ENCODE results near the gene OXLD1.
A peak's percentile ranks its signal among the peaks of the same experiment; 100 is the strongest.

OXLD1 gene

DNA sequence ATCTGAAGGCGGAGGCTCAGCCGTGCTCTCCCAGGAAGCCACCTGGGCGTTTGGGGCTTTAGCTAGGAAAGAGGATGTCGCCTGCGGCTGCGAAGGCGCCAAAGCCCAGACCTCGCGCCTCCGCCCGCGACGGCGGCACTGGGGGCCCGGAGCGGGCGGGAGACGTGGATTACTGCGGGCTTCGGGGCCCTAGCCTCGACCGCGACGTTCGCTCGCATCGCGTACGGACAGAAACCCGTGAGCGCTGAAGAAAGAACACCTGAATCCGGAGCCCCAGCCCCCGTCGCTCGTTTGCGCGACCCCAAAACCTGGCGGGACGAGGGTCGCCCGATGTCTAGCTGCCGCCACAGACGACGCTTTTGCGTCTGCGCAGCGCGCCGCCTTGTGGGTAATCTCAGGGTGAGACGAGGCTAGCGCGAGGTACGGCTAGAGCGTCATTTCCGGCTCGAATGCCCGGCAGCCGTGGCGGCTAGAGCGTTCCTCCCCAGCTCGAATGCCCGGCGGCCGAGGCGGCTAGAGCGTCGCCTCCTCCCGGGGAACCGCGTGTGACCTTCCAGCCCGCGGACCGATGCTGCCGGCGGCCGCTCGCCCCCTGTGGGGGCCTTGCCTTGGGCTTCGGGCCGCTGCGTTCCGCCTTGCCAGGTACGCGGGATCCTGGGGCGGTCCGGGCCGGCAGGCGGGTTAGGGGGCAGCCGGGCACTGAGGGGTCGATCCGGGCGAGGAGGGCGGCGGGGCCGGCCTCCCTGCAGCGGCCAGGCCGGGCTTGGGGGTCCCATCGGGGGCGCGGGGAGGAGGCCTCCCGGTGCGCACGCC, 36.7 kb upstream of the OXLD1 start, which contains the start of gene MRPL12:
TSS of gene MRPL12 (plus strand) at position 434 of the 813 bp plus-strand sequence. CDS start at position 569, 135 bp downstream.
- DNase-seq (ENCODE audit: low spot score), result peak; percentile 96

DNA sequence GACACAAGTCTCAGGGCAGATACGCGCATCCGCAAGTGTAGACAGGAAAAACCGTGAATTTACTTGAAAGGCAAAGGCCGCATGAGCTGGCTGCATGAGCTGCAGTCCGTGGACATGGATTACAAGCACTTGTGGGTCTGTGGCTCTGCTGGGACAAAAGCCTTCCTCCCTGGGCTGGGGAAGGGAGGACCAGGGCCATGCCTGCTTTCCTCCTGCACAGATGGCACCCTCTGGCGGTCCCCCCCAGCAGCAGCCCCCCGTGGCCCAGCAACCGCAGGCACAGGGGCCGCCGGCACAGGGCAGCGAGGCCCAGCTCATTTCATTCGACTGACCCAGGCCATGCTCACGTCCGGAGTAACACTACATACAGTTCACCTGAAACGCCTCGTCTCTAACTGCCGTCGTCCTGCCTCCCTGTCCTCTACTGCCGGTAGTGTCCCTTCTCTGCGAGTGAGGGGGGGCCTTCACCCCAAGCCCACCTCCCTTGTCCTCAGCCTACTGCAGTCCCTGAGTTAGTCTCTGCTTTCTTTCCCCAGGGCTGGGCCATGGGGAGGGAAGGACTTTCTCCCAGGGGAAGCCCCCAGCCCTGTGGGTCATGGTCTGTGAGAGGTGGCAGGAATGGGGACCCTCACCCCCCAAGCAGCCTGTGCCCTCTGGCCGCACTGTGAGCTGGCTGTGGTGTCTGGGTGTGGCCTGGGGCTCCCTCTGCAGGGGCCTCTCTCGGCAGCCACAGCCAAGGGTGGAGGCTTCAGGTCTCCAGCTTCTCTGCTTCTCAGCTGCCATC, 35.1 kb upstream of the OXLD1 start:
- DNase-seq (ENCODE audit: low spot score), result peak; percentile 40

DNA sequence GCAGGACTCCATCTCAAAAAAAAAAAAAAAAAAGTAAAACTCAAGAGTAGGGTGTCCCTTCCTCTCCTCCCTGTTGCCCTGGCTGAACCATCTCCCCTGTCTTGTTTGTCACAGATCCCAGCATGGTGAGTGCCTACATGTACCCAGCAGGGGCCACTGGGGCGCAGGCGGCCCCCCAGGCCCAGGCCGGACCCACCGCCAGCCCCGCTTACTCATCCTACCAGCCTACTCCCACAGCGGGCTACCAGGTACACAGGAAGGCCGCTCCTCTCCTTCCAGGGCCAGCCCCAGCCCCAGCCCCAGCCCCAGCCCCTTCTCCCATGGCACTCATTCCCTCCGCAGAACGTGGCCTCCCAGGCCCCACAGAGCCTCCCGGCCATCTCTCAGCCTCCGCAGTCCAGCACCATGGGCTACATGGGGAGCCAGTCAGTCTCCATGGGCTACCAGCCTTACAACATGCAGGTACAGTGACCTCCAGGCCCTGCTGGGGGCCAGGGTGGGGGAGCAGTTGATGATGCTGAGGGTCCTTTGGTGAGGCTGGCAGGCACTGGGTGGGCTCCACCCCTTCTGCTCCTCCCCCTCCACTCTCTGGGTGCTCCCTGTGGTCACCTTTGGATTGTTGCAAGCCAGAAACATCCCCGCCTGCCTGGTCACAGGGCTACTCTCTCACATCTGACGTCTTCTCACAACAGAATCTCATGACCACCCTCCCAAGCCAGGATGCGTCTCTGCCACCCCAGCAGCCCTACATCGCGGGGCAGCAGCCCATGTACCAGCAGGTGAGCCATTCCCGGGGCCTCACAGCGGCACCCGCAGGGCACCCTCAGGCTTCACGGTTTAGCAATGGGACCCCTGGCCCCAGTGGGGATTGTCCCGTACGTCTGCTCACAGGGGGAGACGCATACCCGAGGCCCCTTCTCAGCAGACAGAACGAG, 34.2 kb upstream of the OXLD1 start:
- no peak for DNase-seq (ENCODE audit: low spot score)

GRCh38 chr17:81697261-81698044, 31.0 kb upstream of the OXLD1 start:
- DNase-seq (ENCODE audit: low spot score), result no peak

- DNase-seq (ENCODE audit: low spot score), result no peak
These were observed 30.0 kb upstream of the OXLD1 start for GRCh38 chr17:81696218-81696941.

DNA sequence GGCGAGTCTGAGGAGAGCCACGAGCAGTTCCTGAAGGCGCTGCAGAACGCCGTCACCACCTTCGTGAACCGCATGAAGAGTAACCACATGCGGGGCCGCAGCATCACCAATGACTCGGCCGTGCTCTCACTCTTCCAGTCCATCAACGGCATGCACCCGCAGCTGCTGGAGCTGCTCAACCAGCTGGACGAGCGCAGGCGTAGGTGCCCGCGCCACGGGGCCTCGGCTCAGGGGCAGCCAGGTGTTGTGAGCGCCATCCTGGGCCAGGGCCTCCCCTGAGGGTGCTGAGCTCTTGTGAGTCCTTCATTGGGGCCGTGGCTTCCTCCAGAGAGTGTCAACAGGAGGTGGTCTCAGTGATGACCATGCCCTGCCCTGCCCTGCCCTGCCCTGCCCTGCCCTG, 29.4 kb upstream of the OXLD1 start:
- no peak for DNase-seq (ENCODE audit: low spot score)

- no peak for DNase-seq (ENCODE audit: low spot score)
These were observed 28.8 kb upstream of the OXLD1 start for GRCh38 chr17:81695211-81695610.

DNA sequence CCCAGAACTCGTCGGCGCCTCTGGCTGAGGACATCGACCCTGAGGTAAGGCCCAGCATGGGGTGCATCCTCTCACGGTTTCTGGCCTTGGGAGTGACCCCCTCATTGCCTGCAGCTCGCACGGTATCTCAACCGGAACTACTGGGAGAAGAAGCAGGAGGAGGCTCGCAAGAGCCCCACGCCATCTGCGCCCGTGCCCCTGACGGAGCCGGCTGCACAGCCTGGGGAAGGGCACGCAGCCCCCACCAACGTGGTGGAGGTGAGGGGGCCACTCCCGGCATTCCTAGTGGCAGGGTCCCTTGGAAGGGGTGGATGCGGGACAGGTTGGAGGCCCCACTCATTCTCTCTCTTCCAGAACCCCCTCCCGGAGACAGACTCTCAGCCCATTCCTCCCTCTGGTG, 28.4 kb upstream of the OXLD1 start:
- no peak for DNase-seq (ENCODE audit: low spot score)

GRCh38 chr17:81693509-81694210, 27.3 kb upstream of the OXLD1 start:
- DNase-seq (ENCODE audit: low spot score), result no peak

DNA sequence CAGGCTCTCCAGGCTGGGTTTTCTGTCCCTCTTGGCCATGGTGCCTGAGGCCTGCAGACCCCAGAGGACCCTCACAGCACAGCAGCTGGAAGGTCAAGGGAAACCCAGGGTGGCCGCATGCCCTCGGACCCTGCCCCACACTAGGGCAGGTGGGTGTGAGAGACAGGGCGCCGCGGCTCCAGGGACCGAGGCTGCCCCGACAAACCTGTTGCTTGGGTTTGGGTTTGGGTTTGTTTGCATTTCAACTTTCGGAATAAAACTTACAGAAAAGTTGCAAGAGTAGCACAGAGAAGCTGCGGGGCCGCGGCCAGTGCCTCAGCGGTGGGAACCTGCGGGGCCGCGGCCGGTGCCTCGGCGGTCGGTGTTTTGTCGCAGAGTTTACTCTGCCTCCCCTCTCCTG, 25.2 kb upstream of the OXLD1 start:
- no peak for DNase-seq (ENCODE audit: low spot score)

DNA sequence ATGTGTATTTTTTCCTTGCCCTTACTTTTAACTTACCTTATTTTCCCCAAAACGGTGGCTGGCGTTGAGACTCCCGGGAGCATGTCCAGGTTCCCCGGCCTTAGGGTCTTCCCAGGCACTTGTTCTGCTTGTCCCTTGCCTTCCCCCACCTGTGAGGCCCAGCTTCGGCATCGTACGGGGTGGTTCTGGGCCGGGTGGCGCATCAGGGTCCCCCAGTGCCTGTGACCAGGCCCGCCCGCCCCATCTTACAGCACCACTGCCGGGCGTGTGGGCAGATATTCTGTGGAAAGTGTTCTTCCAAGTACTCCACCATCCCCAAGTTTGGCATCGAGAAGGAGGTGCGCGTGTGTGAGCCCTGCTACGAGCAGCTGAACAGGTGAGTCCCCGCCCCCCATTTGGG, 24.8 kb upstream of the OXLD1 start:
- DNase-seq (ENCODE audit: low spot score), result no peak

- no peak for DNase-seq (ENCODE audit: low spot score)
These were observed 24.1 kb upstream of the OXLD1 start for GRCh38 chr17:81690549-81690948.

GRCh38 chr17:81690066-81690465, 23.7 kb upstream of the OXLD1 start:
- no peak for DNase-seq (ENCODE audit: low spot score)

DNA sequence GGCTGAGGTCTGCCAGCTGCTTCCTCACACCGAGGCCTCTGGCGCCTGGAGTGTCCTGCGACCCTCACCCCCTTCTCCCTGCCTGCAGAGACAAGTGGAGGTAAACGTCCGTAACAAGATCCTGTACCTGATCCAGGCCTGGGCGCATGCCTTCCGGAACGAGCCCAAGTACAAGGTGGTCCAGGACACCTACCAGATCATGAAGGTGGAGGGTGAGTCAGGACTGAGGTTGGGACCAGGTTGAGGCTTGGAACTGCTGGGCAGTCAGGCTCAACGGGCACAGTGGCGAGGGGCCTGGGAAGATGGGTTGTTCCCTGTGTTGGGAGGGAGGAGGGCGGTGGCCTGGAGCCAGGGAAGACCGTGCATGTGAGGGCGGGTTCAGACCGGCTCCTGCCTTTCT, 22.2 kb upstream of the OXLD1 start:
- DNase-seq (ENCODE audit: low spot score), result no peak

DNA sequence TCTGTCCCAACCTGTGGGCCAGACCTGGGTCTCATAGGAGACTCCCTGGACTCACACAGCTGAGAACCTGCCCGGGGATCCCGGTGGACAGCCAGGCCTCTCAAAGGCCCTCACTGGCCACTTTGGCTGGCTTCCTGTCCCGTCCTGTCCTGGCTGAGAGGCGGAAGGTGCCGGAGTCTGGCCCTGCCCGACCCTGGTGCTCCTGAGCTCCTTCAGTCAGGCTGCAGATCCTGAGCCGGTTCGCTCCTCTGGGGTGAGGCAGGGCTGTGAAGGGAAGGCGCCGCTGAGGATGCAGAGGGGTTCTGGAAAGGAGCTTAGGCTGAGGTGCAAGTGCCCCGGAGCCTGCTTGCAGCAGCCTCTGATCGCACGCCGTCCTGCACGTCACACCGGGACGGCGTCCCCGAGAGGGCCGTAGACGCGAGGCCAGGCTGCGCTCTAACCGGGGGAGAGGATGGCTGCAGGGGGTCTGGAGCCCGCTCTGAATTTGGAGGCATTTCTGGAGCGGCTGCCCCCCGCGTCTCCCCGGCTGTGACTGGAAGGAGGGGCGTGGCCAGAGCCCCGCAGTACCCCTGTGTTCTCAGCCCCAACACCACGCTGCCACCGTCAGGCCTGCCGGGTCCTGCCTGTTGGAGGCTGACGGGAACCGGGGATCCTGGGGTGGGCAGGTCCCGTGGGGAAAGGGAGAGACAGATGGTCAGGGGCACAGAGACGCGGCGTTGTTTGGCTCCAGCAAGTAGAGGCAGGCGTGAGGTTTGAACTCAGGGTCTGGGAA, 21.6 kb upstream of the OXLD1 start:
- no peak for DNase-seq (ENCODE audit: low spot score)

- no peak for DNase-seq (ENCODE audit: low spot score)
These were observed 20.2 kb upstream of the OXLD1 start for GRCh38 chr17:81686614-81687013.

GRCh38 chr17:81685108-81685507, 18.7 kb upstream of the OXLD1 start:
- DNase-seq (ENCODE audit: low spot score), result peak; percentile 59

DNA sequence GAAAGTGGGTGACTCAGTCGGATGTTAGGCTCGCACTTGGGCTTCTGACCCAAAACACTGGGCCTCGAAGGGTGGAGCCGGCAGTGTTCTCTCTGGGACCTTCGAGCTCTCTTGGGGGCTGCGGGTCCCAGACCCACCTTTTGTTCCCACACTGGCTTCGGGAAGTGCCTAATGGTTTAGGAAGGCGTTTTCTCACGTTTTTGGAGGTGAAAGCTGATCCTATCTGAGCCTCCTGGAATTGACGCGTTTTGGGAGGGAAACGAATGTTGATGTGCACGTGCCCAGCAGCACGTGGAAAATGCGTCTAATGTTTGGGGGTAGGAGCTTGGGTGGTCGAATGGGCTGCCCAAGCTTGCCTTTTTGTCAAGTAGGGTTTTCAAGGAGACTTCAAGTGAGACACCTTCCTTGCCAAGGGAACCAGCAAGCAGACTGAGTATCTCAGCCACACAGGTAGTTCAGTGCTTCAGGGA, 18.1 kb upstream of the OXLD1 start:
- DNase-seq (ENCODE audit: low spot score), result no peak
